ENCODE measurements around the gene FUNDC1.

Gene FUNDC1

GRCh38 chrX:44489515-44489914 lies 53.1 kb downstream of the FUNDC1 start:
- H3K4me3 ChIP-seq (ENCODE audit: low read length), result no peak overlapping the region
- no peaks in the 10 kb centered on the region for H3K9me3 ChIP-seq (ENCODE audit: insufficient read depth, low read length)
- H3K79me2 ChIP-seq (ENCODE audit: low read length), result no peaks in the 10 kb centered on the region
- no peak overlapping the region for H3K4me2 ChIP-seq (ENCODE audit: low read length)
- no peaks in the 10 kb centered on the region for H3K36me3 ChIP-seq (replicated peaks; ENCODE audit: low read depth, low read length)
- TF ChIP-seq, protein P1, sequence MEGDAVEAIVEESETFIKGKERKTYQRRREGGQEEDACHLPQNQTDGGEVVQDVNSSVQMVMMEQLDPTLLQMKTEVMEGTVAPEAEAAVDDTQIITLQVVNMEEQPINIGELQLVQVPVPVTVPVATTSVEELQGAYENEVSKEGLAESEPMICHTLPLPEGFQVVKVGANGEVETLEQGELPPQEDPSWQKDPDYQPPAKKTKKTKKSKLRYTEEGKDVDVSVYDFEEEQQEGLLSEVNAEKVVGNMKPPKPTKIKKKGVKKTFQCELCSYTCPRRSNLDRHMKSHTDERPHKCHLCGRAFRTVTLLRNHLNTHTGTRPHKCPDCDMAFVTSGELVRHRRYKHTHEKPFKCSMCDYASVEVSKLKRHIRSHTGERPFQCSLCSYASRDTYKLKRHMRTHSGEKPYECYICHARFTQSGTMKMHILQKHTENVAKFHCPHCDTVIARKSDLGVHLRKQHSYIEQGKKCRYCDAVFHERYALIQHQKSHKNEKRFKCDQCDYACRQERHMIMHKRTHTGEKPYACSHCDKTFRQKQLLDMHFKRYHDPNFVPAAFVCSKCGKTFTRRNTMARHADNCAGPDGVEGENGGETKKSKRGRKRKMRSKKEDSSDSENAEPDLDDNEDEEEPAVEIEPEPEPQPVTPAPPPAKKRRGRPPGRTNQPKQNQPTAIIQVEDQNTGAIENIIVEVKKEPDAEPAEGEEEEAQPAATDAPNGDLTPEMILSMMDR (IDR thresholded peaks at IDR 0.05; ENCODE audit: low read depth, low read length), result no peak
- no peak for TF ChIP-seq EZH2phosphoT487 (IDR thresholded peaks at IDR 0.05; ENCODE audit: low read depth)
- H4K20me1 ChIP-seq (ENCODE audit: insufficient read depth, low read length), result no peaks in the 10 kb centered on the region
- no peak overlapping the region for H3K9ac ChIP-seq (ENCODE audit: low read length)
- no peak overlapping the region for H3K27ac ChIP-seq (ENCODE audit: low read length)
- no peak overlapping the region for H2AFZ ChIP-seq (ENCODE audit: low read depth, low read length)
- no peaks in the 10 kb centered on the region for H3K4me1 ChIP-seq (ENCODE audit: low read length)
- no peaks in the 10 kb centered on the region for H3K27me3 ChIP-seq (ENCODE audit: low read depth, low read length)

GRCh38 chrX:44484607-44485146 lies 58.0 kb downstream of the FUNDC1 start:
- Histone ChIP-seq H3K4me3 (ENCODE audit: low read length) (no peak overlapping the region), H3K36me3 (replicated peaks; ENCODE audit: low read depth, low read length) (no peaks in the 10 kb centered on the region), H3K27ac (ENCODE audit: low read length) (no peak overlapping the region), H3K27me3 (ENCODE audit: low read depth, low read length) (no peaks in the 10 kb centered on the region), H3K79me2 (ENCODE audit: low read length) (no peaks in the 10 kb centered on the region), H3K4me1 (ENCODE audit: low read length) (no peaks in the 10 kb centered on the region), H4K20me1 (ENCODE audit: insufficient read depth, low read length) (no peaks in the 10 kb centered on the region), H3K9ac (ENCODE audit: low read length) (no peak overlapping the region), H2AFZ (ENCODE audit: low read depth, low read length) (no peak overlapping the region), H3K4me2 (ENCODE audit: low read length) (no peak overlapping the region), H3K9me3 (ENCODE audit: insufficient read depth, low read length) (no peaks in the 10 kb centered on the region)
- no peak for TF ChIP-seq EZH2phosphoT487 (IDR thresholded peaks at IDR 0.05; ENCODE audit: low read depth)
- TF ChIP-seq, protein P1 (IDR thresholded peaks at IDR 0.05; ENCODE audit: low read depth, low read length), result no peak

DNA sequence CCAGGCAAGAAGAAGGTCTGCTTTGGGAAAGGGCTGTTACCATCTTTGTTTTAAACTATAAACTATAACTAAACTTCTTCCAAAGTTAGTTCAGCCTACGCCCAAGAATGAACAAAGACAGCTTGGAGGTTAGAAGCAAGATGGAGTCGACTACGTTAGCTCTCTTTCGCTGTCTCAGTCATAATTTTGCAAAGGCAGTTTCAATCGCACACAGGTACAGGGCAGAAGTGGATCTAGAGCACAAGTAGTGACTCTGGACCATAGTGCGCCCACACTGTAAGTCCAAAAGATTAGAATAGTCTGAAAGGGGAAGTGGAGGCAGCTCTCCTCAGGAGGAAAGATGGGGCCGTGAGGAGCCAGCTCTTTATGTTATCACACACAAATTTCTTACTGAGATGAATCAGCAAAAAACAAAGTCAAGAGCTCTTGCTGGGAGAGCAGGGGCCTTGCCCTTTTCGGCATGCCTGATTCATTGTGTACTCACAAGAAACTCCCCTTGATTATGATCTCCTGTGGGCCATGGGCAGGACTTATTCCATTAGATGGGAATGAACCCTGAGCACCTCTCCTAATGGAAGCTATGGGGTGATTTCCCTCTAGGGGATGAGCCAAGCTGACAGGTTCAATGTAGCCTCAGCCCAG lies 58.6 kb downstream of the FUNDC1 start:
- TF ChIP-seq EZH2phosphoT487 (IDR thresholded peaks at IDR 0.05; ENCODE audit: low read depth), result no peak
- TF ChIP-seq, protein P1 (IDR thresholded peaks at IDR 0.05; ENCODE audit: low read depth, low read length), result no peak
- no peak overlapping the region for H2AFZ ChIP-seq (ENCODE audit: low read depth, low read length)
- no peak overlapping the region for H3K9ac ChIP-seq (ENCODE audit: low read length)
- no peaks in the 10 kb centered on the region for H4K20me1 ChIP-seq (ENCODE audit: insufficient read depth, low read length)
- no peak overlapping the region for H3K4me3 ChIP-seq (ENCODE audit: low read length)
- H3K4me2 ChIP-seq (ENCODE audit: low read length), result no peak overlapping the region
- no peaks in the 10 kb centered on the region for H3K79me2 ChIP-seq (ENCODE audit: low read length)
- H3K4me1 ChIP-seq (ENCODE audit: low read length), result no peaks in the 10 kb centered on the region
- H3K27ac ChIP-seq (ENCODE audit: low read length), result no peak overlapping the region
- H3K36me3 ChIP-seq (replicated peaks; ENCODE audit: low read depth, low read length), result no peaks in the 10 kb centered on the region
- no peaks in the 10 kb centered on the region for H3K9me3 ChIP-seq (ENCODE audit: insufficient read depth, low read length)
- H3K27me3 ChIP-seq (ENCODE audit: low read depth, low read length), result no peaks in the 10 kb centered on the region

DNA sequence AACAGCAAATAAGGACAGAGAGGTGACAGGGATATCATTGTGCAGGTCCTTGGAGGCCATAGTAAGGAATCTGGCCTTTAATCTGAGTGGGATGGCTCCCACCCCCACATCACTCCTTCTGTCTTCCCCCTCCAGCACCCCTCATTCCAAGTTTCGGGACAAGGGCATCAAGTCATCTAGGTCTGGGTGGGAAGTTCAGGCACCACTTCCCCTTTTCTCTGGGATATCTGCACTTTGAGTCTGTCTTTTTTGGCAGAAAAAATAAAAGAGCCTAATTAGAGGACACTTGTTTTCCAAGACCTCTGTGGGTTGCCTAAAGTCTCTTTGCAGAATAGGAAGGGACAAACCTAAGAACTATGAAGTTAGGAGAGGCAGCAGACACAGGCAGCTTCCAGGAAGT lies 60.1 kb downstream of the FUNDC1 start:
- no peaks in the 10 kb centered on the region for H3K9me3 ChIP-seq (ENCODE audit: insufficient read depth, low read length)
- no peak overlapping the region for H2AFZ ChIP-seq (ENCODE audit: low read depth, low read length)
- no peaks in the 10 kb centered on the region for H3K4me1 ChIP-seq (ENCODE audit: low read length)
- H3K27me3 ChIP-seq (ENCODE audit: low read depth, low read length), result no peaks in the 10 kb centered on the region
- H3K36me3 ChIP-seq (replicated peaks; ENCODE audit: low read depth, low read length), result no peaks in the 10 kb centered on the region
- H3K9ac ChIP-seq (ENCODE audit: low read length), result no peak overlapping the region
- no peak overlapping the region for H3K4me3 ChIP-seq (ENCODE audit: low read length)
- H3K4me2 ChIP-seq (ENCODE audit: low read length), result no peak overlapping the region
- no peak overlapping the region for H3K27ac ChIP-seq (ENCODE audit: low read length)
- TF ChIP-seq, protein P1 (IDR thresholded peaks at IDR 0.05; ENCODE audit: low read depth, low read length), result no peak
- no peak for TF ChIP-seq EZH2phosphoT487 (IDR thresholded peaks at IDR 0.05; ENCODE audit: low read depth)
- no peaks in the 10 kb centered on the region for H3K79me2 ChIP-seq (ENCODE audit: low read length)
- no peaks in the 10 kb centered on the region for H4K20me1 ChIP-seq (ENCODE audit: insufficient read depth, low read length)

All from OCI-LY3 (cell line).